Sigmoid colon (tissue), 7 donors: ENCODE measurements around the gene NCAPH2. TPM values are rescaled to one million over a fixed set of nuclear protein-coding genes. Genes with fewer than 3 reads are reported as not detected.
"Not testable (repeated sequence)": the region's sequence is repeated elsewhere in the genome, so short reads cannot be mapped to it uniquely, and the experiment has no call there.

Experiments used
- DNase-seq: peaks from one replicate; pipeline ENCODE4 v3.0.0-alpha.2; 2019
- H3K27ac ChIP-seq, 4 donors: fragments of 200-600 bp; sonication (generic); one replicate each; pipeline ENCODE4 v1.5.1; 2016 to 2019; ENCODE audit warnings: mild to moderate bottlenecking in 1 of 4
- H3K27me3 ChIP-seq, 3 donors: fragments of 200-600 bp; sonication (generic); one replicate each; pipeline ENCODE4 v1.5.1; 2019; ENCODE audit warnings: mild to moderate bottlenecking in 1 of 3
- H3K36me3 ChIP-seq, 4 donors: fragments of 200-600 bp; sonication (generic); one replicate each; pipeline ENCODE4 v1.5.1; 2016 to 2019
- H3K4me1 ChIP-seq, 4 donors: fragments of 200-600 bp; sonication (generic); one replicate each; pipeline ENCODE4 v1.5.1; 2017 to 2019
- H3K4me3 ChIP-seq, 4 donors: fragments of 200-600 bp; sonication (generic); one replicate each; pipeline ENCODE4 v1.5.1; 2017 to 2019; ENCODE audit warnings: mild to moderate bottlenecking in 2 of 4, moderate library complexity in 1 of 4
- H3K9me3 ChIP-seq, 4 donors: fragments of 200-600 bp in 3 of 4; sonication (generic) in 3 of 4; one replicate each; pipeline versions ENCODE4 v1.5.1 to v1.6.1; 2013 to 2019
- CTCF ChIP-seq, 4 experiments: fragments of 450-650 bp in 3 of 4; fragments of 200-600 bp in 1 of 4; IDR thresholded peaks; one replicate each; pipeline ENCODE4 v1.5.1; 2016 to 2019; ENCODE audit warnings: antibody characterized with exemption in 4 of 4, mild to moderate bottlenecking in 3 of 4, moderate library complexity in 2 of 4
- EP300 ChIP-seq, 4 donors: sonication (generic); formaldehyde crosslinking; IDR thresholded peaks; one replicate each; pipeline ENCODE4 v1.6.1; 2017; ENCODE audit warnings: antibody characterized with exemption in 4 of 4
- POLR2A ChIP-seq, 2 donors: fragments of 450-650 bp; IDR thresholded peaks; one replicate each; pipeline ENCODE4 v1.6.1; 2016; ENCODE audit warnings: antibody characterized with exemption in 2 of 2, mild to moderate bottlenecking in 2 of 2, moderate library complexity in 2 of 2
- POLR2AphosphoS5 ChIP-seq, 4 donors: sonication (generic); formaldehyde crosslinking; IDR thresholded peaks; one replicate each; pipeline ENCODE4 v1.6.1; 2017; ENCODE audit warnings: antibody characterized with exemption in 4 of 4
- WGBS, 2 donors: extraction: QIAGEN DNeasy Blood & Tissue Kit; methylation state at CpG; one replicate each; pipeline ENCODE4 v1.1.7; 2013; 5-methylcytosine and 5-hydroxymethylcytosine counted together
- intact Hi-C: fragments of 100-400 bp; cut with DNase I; formaldehyde crosslinking; loops from one replicate; pipeline ENCODE4 v1.15.1; 2023
- polyA plus RNA-seq, 3 donors: library from polyadenylated mRNA; stranded (reverse); fragments of 200-250 nt; gene quantifications; one replicate each; pipeline ENCODE4 v1.2.3, GENCODE V29; 2013
- total RNA-seq, 4 donors: library from RNA; depleted of rRNA; stranded (reverse); fragments of >200 nt; gene quantifications; one replicate each; pipeline ENCODE4 v1.1.0, GENCODE V29; 2016
- donor health status: healthy with polysubstance abuse.
- donor health status: Bipolar disorder and iron deficiency.
- donor health status: healthy.

Gene NCAPH2
- total and polyA plus RNA-seq, 7 donors, result 20.3 to 54.0 (median 34.8) TPM

- H3K4me1 ChIP-seq, result peaks cover 0 to 10% (median 0%) of the 10 kb centered on the region in 4 donors
- WGBS, 2 donors, result 90 to 95% methylated on average over 13 of the region's 13 CpGs
- peak overlapping the region in 3 of 4 donors; percentile 65 to 75 (median 71) for H3K27ac ChIP-seq
Observed at GRCh38 chr22:50537765-50538164, 29.7 kb downstream of the NCAPH2 start.

GRCh38 chr22:50540381-50540780 is 32.4 kb downstream of the NCAPH2 start:
- H3K27ac ChIP-seq, result peak overlapping the region in 3 of 4 donors; percentile 65 to 75 (median 71)
- intact Hi-C loops, result loop anchor here (5.0 kb wide), 1 partner anchor 82 kb away; no protein-coding TSS in a partner anchor
- DNase-seq, result no peak
- H3K4me3 ChIP-seq, result no peak overlapping the region
- 74 to 79% methylated on average over 10 of the region's 10 CpGs for WGBS, 2 donors
- no peaks in the 10 kb centered on the region for H3K36me3 ChIP-seq
- no peaks in the 10 kb centered on the region for H3K9me3 ChIP-seq
- H3K27me3 ChIP-seq, result peaks cover 0 to 59% (median 24%) of the 10 kb centered on the region in 3 donors
- TF ChIP-seq POLR2AphosphoS5 (IDR thresholded peaks at IDR 0.05) (no peak), POLR2A (IDR thresholded peaks at IDR 0.05) (no peak), EP300 (IDR thresholded peaks at IDR 0.05) (no peak), CTCF (IDR thresholded peaks at IDR 0.05) (no peak)
- H3K4me1 ChIP-seq, result peaks cover 0 to 26% (median 8%) of the 10 kb centered on the region in 4 donors

More at GRCh38 chr22:50537765-50538164, 29.7 kb downstream of the NCAPH2 start:
- Histone ChIP-seq H3K4me3 (no peak overlapping the region), H3K27me3 (peaks cover 2 to 64% (median 27%) of the 10 kb centered on the region in 3 donors), H3K36me3 (no peaks in the 10 kb centered on the region), H3K9me3 (no peaks in the 10 kb centered on the region)
- intact Hi-C loops, result no loop called here
- DNase-seq, result no peak
- TF ChIP-seq POLR2A (IDR thresholded peaks at IDR 0.05), result no peak
- TF ChIP-seq CTCF (IDR thresholded peaks at IDR 0.05), result no peak
- TF ChIP-seq POLR2AphosphoS5 (IDR thresholded peaks at IDR 0.05), result no peak
- TF ChIP-seq EP300 (IDR thresholded peaks at IDR 0.05), result no peak

- TF ChIP-seq POLR2AphosphoS5 (IDR thresholded peaks at IDR 0.05), result peak in 1 of 4 donors; percentile 10
- intact Hi-C loops, result loop anchor here (5.0 kb wide), 1 partner anchor 81 kb away; no protein-coding TSS in a partner anchor
- 64% methylated on average over 5 of the region's 5 CpGs for WGBS, 2 donors
- H3K4me1 ChIP-seq, result peaks cover 0 to 26% (median 8%) of the 10 kb centered on the region in 4 donors
- H3K27me3 ChIP-seq, result peaks cover 6 to 59% (median 34%) of the 10 kb centered on the region in 3 donors
- H3K27ac ChIP-seq, result peak overlapping the region in 2 of 4 donors; percentile 15 to 56
- DNase-seq, H3K9me3 ChIP-seq, H3K4me3 ChIP-seq, H3K36me3 ChIP-seq: not testable (repeated sequence)
Observed at GRCh38 chr22:50541667-50542026, 33.6 kb downstream of the NCAPH2 start.

GRCh38 chr22:50542416-50542927 is 34.4 kb downstream of the NCAPH2 start:
- Histone ChIP-seq H3K4me3 (no peak overlapping the region), H3K9me3 (no peaks in the 10 kb centered on the region), H3K27me3 (peaks cover 11 to 60% (median 43%) of the 10 kb centered on the region in 3 donors), H3K36me3 (no peaks in the 10 kb centered on the region), H3K27ac (peak overlapping the region in 2 of 4 donors; percentile 15 to 20), H3K4me1 (peaks cover 0 to 26% (median 12%) of the 10 kb centered on the region in 4 donors)
- intact Hi-C loops, result loop anchor here (5.0 kb wide), 1 partner anchor 80 kb away; no protein-coding TSS in a partner anchor
- no peak for DNase-seq
- TF ChIP-seq EP300 (IDR thresholded peaks at IDR 0.05) (no peak), POLR2AphosphoS5 (IDR thresholded peaks at IDR 0.05) (peak in 2 of 4 donors; percentile 6 to 22)
- 89 to 92% methylated on average over 19 of the region's 19 CpGs for WGBS, 2 donors

- DNase-seq, result peak; percentile 81
- Histone ChIP-seq H3K27ac (peak overlapping the region in 2 of 4 donors; percentile 22 to 34), H3K4me3 (peak overlapping the region in 3 of 4 donors; percentile 14 to 33 (median 30)), H3K9me3 (no peaks in the 10 kb centered on the region), H3K4me1 (peaks cover 0 to 31% (median 23%) of the 10 kb centered on the region in 4 donors), H3K27me3 (peaks cover 21 to 61% (median 60%) of the 10 kb centered on the region in 3 donors), H3K36me3 (no peaks in the 10 kb centered on the region)
- WGBS, 2 donors, result 2 to 5% methylated on average over 52 of the region's 52 CpGs
- TF ChIP-seq EP300 (IDR thresholded peaks at IDR 0.05) (no peak), CTCF (IDR thresholded peaks at IDR 0.05) (peak in 2 of 4 experiments; percentile 22 to 38)
- intact Hi-C loops, result loop anchor here (5.0 kb wide), 1 partner anchor 78 kb away; no protein-coding TSS in a partner anchor
Observed at GRCh38 chr22:50544078-50544745, 36.2 kb downstream of the NCAPH2 start.
